ENCODE data around the gene SLC4A3.

DNA sequence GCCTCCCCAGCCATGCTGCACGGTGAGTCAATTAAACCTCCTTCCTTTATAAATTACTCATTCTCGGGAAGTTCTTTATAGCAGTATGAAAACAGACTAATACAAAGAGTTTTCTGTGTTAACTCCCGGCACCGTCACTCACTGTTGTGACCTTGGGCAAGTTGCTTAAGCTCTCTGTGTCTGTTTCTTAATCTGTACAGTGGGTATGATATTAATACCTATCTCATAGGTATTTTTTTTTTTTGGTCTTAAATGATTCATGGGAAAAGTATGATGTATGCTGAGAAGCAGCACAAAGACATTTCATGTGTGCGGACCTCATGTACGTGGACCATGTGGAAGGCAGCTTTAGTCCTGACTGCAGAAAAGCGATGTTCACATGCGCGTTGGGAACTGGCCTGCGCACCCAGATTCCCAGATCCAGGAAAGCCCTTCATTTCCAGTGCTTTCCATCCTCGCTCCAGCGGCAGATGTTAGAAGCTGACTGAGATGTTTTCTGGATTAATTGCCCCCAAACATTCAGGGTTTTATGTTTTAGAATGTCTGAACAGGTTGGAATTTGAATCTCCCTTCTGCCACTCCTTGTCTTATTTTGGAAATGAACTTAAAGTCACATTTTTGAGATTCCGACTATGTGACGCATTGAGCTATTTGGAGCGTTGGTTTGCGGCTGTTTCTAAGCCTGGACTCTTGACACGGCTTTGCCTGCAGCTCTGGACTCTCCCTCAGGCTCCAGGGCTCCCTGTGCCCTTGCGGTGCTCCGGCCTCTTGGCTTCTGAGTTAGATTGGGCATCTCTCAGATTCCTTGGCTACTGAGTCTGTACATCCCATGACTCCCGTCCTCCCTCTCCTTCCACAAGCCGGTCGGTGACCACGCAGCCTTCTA lies 61.4 kb downstream of the SLC4A3 start:
- TF ChIP-seq, protein P1, sequence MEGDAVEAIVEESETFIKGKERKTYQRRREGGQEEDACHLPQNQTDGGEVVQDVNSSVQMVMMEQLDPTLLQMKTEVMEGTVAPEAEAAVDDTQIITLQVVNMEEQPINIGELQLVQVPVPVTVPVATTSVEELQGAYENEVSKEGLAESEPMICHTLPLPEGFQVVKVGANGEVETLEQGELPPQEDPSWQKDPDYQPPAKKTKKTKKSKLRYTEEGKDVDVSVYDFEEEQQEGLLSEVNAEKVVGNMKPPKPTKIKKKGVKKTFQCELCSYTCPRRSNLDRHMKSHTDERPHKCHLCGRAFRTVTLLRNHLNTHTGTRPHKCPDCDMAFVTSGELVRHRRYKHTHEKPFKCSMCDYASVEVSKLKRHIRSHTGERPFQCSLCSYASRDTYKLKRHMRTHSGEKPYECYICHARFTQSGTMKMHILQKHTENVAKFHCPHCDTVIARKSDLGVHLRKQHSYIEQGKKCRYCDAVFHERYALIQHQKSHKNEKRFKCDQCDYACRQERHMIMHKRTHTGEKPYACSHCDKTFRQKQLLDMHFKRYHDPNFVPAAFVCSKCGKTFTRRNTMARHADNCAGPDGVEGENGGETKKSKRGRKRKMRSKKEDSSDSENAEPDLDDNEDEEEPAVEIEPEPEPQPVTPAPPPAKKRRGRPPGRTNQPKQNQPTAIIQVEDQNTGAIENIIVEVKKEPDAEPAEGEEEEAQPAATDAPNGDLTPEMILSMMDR (IDR thresholded peaks at IDR 0.05): no peak
- TF ChIP-seq POLR2AphosphoS5 (IDR thresholded peaks at IDR 0.05; ENCODE audit: low read depth, low read length): no peak
